Stimulated activated CD4-positive, alpha-beta T cell treated with anti-CD3 and anti-CD28 coated beads, TNF-alpha, amount 100 ng/mL, for 24 hours (primary cell): ENCODE results near the gene RHOF.
A peak's percentile ranks its signal among the peaks of the same experiment; 100 is the strongest.
"Not testable (repeated sequence)": the region's sequence is repeated elsewhere in the genome, so short reads cannot be mapped to it uniquely, and the experiment has no call there.

ENCODE experiments used
- DNase-seq, 3 experiments: peaks; one replicate each; pipeline ENCODE4 v3.0.0-alpha.2; 2020; ENCODE audit warnings: low read depth in 3 of 3

Gene RHOF

DNA sequence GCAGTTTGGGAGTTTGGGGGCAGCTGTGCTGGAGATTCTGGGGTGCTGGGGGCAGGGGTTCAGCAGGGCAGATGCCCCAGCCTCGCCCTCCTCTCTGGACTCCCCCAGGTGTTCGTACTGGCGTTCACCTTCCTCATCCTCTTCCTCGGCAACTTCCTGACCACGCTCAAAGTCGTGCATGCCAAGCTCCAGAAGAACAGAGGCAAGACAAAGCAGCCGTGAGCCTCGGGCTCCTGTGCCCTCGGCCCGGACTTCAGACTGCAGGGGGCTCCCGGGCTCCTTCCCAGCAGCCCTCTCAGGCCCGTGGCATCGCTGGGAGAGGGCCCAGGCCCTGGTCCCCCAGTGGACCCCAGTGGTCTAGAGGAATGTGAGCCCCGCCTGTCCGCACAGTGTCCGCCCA lies 18.0 kb downstream of the RHOF start:
- DNase-seq: no peak

DNA sequence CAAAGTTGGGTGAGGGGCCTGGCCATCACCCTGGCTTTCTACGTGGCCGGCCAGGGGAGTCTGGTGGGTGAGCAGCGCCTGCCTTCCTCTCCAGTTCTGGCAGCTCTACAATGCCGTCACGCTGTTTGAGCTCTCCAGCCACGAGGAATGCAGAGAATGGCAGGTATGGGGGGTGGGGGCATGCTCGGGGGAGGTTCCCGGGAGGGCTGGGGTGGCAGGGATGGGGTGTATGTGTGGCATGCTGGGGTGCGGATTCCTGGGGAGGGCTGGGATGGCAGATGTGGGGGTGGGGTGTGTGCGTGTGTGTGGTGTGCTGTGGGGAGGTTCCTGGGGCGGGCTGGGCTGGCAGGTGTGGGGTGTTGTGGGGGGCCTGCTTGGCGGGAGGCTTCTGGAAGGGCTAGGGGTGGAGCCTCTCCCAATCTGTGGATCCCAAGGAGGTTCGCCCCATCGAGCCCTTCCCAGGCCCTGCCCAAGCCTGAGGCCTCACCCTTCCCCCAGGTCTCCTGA lies 18.5 kb downstream of the RHOF start:
- DNase-seq: no peak

DNA sequence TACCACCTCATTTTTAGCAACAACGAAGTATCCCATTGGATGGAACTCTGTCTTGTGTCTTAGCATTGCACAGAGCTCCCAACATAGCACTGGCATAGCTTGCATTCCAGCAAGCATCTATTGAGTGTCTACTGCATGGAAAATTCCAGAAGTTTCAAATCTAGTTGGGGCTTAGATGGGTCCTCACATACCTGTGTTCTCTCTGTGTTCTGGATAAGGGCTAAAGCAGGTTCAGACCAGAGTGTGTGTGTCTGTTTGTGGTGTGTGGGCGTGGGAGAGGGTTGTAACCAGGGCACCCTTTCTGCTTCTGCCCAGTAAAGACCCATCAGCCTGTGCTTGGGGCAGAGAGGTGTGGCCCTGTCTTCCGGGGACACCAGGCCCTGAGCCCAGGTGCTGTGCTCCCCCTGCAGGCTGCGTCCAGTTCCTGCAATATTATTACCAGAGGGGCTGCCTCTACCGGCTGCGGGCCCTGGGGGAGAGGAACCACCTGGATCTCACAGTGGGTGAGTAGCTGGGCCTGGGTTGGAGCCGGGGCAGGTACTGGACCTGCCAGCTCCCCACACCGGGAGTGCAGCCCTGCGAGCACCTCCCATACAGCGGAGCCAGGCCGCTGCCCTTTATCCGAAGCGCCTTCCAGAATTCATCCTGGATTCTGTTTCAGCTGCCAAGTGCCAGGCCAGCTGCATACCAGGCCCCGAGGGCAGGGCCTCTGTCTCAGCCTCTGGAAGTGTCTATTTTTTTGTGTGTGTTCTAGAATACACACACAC lies 20.3 kb downstream of the RHOF start:
- DNase-seq: peak in 2 of 3 experiments; percentile 61 to 79

DNA sequence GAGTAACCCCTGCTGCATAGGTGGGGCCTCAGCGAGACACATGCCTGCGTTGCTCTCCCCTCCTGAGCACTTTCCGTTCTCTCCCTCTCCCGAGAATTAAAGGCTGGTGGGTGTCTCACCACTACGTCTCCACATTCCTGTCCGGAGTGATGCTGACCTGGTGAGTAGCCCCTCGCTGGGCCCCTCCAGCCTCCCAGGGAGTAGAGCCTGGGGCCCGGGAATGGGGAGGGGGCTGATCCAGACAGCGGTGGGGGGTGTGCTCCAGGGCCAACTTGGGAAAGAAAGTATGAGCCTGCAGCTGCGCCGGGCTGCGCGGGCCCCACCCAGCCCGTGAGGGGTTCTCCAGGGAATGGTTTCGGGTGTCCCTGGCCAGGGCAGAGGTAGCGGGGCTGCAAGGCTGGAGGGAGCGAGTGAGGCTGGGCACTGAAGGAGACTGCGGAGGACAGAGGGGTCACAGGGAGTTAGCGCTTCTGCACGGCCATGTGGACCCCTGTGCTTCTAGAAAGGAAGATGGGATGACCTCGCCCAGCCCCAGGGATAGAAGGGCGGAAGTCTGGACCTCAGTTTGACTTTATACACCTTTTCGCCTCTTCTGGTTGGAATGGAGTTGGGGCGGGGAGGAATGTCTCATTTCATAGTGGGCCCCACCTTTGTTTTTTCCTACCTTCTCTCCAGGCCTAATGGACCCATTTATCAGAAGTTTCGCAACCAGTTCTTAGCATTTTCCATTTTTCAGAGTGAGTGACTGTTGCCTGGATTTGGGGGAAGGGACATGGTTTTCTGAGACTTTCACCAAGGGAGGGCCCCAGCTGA lies 22.5 kb downstream of the RHOF start:
- no peak for DNase-seq

DNA sequence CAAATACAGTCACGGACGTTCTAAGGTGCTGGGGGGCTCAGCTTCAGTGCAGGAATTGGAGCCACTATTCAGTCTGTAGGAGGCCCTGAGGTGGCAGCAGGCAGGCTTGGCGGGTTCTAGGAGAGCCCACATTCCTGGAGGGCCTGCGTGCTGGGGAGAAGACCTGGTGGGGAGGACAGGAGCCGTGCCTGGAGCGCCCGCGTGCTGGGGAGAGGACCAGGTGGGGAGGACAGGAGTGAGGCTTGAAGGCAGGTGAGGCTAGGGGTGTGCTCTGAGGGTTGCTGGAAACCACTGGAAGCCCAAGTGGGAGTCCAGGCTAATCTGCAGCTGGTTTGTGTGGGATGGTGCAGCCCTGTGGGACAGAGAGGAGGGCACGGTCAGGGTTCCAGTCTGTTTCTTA lies 23.1 kb downstream of the RHOF start:
- DNase-seq: no peak

DNA sequence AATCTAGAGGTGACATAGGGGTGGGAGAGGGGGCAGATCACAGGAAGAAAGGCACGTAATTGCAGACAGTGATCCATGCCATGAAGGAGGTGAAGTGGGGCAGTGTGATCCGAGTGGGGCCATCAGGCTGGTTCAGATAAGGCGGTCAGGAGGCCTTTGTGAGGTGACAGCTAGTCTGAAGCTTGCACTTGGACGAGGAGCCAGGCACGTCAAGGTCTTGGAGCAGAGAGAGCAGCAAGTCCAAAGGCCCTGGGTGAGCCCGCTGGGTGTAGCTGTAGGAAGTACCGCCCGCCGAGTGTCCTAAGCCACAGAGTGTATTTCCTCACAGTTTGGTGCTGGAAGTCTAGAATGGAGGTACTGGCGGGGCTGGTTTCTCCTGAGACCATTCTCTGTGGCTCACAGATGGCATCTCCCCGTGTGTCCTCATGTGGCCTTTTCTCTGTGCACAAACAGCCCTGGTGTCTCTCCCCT lies 23.6 kb downstream of the RHOF start:
- DNase-seq: no peak

DNA sequence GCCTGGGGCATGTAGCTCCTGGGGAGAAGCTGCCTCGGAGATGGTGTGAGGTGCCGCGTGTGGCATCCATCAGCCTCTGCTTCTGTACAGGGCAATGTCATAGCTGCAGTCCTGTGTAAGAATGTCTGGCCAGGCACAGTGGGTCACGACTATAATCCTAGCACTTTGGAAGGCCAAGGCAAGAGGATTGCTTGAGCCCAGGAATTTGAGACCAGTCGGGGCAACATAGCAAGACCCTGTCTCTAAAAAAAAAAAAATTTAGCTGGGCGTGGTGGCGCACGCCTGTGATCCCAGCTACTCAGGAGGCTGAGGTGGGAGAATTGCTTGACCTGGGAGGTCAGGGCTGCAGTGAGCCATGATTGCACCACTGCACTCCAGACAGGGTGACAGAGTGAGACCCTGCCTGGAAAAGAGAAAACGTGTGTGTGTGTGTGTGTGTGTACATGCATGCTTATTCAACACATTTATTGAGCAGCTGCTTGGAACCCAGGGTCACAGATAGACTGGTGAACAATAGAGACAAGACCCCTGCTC lies 24.1 kb downstream of the RHOF start:
- DNase-seq: no peak

DNA sequence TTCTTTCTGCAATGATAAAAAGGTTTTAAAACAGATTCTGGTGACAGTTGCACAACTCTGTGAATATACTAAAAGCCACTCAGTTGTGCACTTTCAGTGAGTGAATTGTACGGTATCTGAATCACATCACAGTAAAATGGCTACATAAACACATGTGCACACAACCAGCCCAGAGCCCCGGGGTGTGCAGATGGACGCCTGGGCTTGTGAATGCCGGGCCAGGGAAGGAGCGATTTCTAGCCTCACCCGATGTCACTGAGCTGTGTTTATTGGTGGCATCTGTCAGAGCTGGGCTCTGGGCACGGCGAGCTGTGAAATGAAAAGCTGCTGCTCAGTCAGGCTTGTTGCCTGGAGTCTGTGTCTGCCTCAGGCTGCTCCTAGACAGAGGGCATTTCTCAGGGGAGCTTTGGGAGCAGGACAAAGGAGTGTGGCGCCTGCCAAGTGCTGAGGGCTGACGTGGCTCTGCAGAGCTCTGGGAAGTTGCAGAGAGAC lies 25.9 kb downstream of the RHOF start:
- DNase-seq: no peak

DNA sequence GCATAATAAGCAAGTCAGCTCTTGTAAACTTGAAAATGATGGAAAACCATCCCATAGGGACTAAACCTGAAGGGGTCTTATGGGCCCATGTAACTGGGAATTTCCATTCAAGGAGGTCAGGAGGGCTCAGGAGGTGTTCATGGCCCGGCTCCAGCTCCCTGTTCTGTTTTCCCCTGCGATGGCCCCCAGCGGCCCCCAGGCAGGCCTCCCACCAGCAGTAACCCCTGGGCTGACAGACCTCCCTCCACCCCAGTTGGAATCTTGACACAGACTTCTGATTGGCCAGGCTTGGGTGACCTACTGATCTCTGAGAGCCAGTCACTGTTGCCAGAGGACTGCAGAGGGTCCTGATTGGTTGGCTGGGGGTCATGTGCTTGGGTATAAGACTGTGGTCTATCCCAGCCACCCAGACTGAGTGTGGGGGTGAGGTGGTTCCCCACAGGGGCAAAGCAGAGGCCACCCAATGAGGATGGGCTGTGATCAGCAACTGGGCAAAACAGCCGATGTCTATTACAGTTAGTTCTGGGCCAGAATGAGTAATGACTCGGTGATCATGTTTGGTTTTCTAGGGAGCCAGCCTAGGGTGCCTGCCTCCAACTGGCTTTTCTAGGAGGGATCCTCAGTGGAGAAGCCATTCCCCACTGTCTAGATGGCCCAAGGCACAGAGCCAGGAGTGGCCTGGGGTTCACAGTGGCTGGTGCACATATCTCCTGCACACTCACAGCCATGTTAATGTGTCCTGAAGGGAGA lies 27.0 kb downstream of the RHOF start:
- DNase-seq: no peak

DNA sequence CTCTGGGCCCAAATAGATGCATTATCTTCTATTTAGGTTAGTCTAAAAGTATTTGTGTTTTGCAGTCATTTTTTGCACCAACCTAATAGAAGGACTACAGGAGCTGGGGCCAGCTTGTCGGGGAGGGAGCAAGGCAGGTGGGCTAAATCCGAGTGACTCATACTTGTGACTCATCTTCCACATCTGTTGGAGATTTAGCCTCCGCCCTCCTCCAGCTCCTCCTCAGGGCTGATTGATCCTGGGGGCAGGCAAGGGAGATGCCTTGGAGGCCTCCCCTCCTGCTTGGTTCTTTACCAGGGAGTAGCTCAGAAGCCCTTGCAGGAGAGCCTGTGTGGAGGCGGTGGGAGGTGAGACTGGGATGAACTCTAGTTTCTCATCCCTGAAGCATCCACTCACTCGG lies 27.9 kb downstream of the RHOF start:
- no peak for DNase-seq

DNA sequence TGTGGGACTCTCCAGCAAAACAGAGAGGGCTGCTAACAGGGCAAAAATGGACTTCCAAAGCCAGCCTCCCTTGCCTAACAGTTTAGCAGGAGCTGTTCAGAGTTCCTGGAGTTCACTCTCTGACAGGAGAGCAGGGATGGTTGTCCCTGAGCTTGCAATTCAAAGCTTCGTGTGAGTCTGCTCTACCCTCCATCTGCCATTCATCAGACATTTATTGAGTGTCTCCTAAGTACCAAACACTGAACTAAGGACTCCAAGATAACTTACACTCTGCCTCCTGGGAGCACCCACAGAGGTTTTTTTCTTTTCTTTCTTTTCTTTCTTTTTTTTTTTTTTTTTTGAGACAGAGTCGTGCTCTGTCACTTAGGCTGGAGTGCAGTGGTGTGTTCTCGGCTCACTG lies 28.7 kb downstream of the RHOF start:
- DNase-seq: no peak

DNA sequence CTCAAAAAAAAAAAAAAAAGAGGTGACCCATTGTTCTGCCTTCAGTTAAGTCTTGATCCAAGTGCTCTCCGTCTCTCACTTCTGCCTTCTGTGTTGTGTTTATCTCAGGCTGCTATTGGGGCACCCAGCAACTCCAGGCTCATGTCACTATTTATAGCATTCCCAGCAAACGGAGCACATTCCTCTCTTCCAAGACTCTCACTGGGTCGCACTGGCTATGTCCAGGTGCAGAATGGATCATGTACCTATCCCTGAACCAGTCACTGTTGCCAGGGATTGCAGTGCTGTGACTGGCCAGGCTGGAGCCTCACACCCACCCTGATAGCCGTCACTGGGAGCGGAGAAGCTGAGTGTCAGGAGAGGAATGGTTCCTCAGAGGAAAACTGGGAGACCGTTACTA lies 31.2 kb downstream of the RHOF start:
- no peak for DNase-seq

DNA sequence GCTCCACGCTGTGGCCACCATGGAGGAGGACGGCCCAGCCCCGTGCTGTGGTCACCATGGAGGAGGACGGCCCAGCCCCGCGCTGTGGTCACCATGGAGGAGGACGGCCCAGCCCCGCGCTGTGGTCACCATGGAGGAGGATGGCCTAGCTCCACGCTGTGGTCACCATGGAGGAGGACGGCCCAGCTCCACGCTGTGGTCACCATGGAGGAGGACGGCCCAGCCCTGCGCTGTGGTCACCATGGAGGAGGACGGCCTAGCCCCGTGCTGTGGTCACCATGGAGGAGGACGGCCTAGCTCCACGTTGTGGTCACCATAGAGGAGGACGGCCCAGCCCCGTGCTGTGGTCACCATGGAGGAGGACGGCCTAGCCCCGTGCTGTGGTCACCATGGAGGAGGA lies 35.0 kb downstream of the RHOF start:
- not testable (repeated sequence) for DNase-seq

DNA sequence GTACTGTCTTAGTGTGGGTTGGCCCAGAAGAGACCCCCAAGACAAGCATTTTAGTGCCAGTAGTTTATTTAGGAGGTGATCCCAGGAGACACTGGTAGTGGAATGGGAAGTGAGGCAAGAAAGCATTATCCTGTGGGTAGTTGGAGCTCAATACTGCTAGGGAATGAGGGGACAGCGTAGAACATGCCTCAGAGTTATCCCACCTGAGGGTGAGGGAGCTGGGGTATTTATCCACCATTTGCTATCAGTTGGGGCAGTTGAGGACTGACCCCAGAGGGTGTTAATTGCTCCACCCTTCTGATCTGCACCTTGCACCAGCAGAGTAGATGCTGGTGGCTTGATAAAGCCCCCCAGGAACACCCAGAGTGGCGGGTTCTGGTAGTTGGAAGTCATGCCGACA lies 37.9 kb downstream of the RHOF start:
- no peak for DNase-seq

DNA sequence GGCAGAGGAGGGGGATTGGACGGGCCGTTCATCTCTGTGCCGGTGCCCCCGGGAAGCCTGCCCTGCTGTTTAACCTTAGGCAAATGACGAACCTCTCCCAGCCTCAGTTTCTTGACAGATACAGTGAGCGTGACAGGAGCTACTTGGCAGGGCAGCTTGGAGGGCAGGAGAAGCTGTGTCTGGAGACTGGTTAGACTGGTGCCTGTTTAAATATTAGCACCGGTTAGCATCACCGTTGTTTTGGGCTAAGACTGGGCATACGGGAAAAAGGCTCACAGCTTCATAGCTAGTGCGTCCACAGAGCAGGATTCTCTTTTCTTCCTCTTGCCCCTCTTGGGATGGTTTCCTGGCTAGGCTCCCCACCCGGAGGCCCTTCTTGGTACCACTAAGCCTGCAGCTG lies 38.7 kb downstream of the RHOF start:
- no peak for DNase-seq

DNA sequence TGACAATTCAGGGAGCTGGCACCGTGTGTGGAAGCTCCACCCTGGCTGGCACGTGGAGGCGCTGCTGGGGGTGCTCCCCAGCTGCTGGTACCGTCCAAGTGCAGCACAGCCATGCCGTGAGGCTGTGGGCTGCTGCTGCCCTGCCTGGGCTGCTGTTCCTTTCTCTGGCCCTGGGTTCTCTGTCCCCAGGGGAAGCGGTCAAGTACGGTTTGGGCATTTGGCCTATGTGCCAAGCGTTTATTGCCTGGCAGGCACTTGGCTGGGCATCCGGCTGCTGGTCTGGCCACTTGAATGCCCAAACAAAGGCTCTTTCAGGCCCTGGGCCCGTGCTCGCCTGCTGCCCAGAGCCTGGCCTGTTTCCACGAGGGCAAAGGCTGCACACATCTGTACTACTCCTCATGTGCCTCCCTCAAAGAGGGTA lies 39.6 kb downstream of the RHOF start:
- DNase-seq: no peak

DNA sequence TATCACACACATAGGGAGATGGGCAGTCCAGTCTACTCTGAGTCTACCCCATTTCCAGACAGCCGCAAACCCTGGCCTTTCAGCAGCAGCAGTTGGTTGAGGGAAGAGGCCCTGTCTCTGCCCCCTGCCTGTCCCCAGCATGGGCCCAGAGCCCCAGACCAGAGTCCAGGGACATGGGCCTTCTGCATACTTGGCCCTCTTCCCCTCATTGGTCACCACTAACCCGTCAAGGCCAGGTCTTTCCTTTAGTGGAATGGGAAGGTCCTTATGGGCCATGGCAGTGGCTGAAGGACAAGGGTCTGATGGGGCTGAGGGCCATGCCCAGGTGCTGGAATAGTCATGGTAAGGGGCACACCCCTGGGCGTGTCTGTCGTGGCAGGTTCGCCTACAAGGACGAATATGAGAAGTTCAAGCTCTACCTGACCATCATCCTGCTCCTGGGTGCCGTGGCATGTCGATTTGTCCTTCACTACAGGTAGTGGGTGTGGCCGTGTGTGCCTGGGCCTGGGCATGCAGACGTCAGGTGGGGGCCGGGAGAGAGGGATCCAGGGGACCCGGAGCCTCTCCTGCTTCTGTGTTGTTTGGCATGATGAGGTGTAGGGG lies 41.6 kb downstream of the RHOF start:
- DNase-seq: no peak

DNA sequence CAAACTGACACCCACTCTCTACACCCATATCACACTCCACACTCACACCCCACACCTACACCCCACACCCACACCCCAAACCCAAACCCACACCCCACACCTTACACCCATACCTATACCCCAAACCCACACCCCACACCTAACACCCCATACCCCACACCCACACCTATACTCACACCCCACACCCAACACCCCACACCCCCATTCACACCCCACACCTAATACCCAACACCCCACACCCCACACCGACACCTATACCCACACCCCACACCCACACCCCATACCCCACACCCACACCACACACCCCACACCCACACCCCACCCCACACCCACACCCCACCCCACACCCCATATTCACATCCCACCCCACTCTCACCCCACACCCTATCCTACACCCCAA lies 42.5 kb downstream of the RHOF start:
- DNase-seq: no peak

DNA sequence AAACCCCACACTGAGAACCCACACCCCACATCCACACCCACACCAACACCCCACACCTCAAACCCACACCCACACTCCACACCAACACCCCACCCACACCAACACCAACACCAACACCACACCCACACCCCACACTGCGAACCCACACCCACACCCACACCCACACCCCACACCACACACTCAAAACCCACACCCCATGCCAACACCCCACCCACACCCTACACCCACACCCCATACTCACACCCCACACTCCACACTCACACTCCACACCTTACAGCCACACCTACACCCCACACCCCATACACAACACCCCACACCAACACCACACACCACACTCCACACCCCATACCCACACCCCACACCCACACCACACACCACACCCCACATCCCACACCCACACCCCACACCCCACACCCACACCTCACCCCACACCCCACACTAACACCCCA lies 43.0 kb downstream of the RHOF start:
- no peak for DNase-seq

DNA sequence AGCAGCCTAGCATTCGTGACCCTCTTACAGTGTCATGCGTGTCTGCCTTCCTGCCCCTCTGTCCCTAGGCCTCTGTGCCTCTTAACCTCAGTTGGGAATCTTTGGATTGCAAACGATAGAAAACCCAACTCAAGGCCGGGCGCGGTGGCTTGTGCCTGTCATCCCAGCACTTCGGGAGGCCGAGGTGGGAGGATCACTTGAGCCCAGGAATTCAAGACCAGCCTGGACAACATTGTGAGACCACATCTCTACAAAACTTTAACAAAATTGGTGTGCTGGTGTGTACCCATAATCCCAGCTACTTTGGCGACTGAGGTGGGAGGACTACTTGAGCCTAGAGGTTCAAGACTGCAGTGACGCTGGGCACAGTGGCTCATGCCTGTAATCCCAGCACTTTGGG lies 44.2 kb downstream of the RHOF start:
- DNase-seq: no peak

DNA sequence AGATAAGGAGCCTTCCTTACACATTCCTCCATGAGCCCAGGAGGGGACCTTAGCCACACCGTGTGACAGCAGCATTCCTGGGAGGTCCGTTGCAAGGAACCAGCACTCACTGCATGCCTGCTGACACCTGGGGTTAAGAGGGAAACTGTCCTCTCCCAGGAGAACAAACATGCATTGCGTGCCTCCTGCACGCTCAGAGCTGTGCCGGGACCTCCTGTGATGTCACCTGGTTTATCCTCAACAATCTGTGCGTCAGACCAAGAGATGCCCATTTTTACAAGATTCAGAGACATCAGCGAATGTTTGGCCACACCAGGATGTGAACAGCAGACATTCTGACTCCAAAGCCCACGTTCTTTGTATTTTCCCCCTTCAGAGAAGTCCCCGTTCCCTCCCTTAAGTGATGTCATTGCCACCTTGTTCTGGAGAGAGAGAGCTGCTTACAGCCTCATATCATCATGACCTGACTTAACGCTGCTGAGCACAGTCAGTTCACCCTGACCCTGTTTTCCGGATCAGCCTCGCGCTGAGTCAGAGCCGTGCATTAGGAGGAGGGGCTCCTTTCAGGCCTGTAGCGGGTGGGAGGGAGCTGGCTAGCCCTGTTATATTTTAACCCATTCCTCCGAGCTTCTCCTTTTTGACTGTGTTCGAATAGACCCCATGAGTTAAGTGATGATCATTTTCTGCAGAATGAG lies 44.8 kb downstream of the RHOF start:
- DNase-seq: no peak
